ENCODE measurements around the gene ATP2B2. TPM values are rescaled to one million over a fixed set of nuclear protein-coding genes. Genes with fewer than 3 reads are reported as not detected.

The ATP2B2 gene
- total and polyA plus RNA-seq, 2 experiments from 2014 or later: 0.42 to 0.63 TPM

DNA sequence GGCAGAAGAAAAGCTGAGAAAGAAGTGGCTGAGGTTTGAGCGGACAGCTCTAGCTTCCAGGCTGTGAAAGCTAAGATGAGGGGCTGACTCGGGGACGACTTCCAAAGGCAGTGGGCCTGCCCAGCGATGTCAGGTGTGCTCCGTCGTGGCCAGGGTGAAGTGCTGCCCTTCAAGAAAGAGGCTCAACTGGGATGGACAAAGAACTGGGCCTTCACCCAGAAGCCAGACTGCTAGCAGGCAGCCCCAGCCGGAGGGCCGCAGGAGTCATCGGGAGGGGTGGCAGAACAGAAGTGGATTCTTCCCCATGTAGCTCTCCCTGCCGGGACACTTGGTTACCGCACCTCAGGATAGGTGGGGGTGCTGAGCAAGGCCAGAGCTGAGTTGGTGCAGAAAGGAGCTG, 171.3 kb downstream of the ATP2B2 start:
- Histone ChIP-seq H4K20me1 (replicated peaks; ENCODE audit: insufficient read depth) (no peaks in the 10 kb centered on the region), H3K79me2 (replicated peaks; ENCODE audit: insufficient read depth) (no peaks in the 10 kb centered on the region), H3K4me2 (no peak overlapping the region), H3K27ac (ENCODE audit: low read depth) (no peak overlapping the region), H3K4me3 (no peak overlapping the region), H2AFZ (peak overlapping the region; percentile 32; the same call in 1 of the 2 replicates), H3F3A (replicated peaks; ENCODE audit: low read depth) (no peaks in the 10 kb centered on the region), H3K9me2 (ENCODE audit: insufficient read depth) (no peaks in the 10 kb centered on the region), H3K36me3 (ENCODE audit: insufficient read depth) (no peaks in the 10 kb centered on the region), H3K4me1 (ENCODE audit: insufficient read depth) (no peaks in the 10 kb centered on the region), H3K27me3 (ENCODE audit: insufficient read depth) (no peaks in the 10 kb centered on the region)
- DNase-seq (ENCODE audit: low spot score): no peak
- Mint-ChIP-seq H3K36me3 (ENCODE audit: low read depth) (no peaks in the 10 kb centered on the region; the same call in 2 of the 3 replicates), H3K4me3 (no peak overlapping the region), H3K9me3 (no peaks in the 10 kb centered on the region), H3K4me1 (peaks cover 7% of the 10 kb centered on the region; the same call in 1 of the 3 replicates), H3K27ac (no peak overlapping the region), H3K27me3 (ENCODE audit: insufficient read depth, low read depth, poor library complexity) (peaks cover 2% of the 10 kb centered on the region)
- TF ChIP-seq CREB1 (CRISPR knock-in tag; IDR thresholded peaks at IDR 0.05; ENCODE audit: low read depth) (no peak), ZNF331 (CRISPR knock-in tag; IDR thresholded peaks at IDR 0.05; ENCODE audit: low read depth) (no peak), NANOG (IDR thresholded peaks at IDR 0.05; ENCODE audit: borderline replicate concordance) (no peak), STAT1 (IDR thresholded peaks at IDR 0.05; ENCODE audit: unreplicated experiment) (no peak)
- peak; percentile 22 for ATAC-seq

DNA sequence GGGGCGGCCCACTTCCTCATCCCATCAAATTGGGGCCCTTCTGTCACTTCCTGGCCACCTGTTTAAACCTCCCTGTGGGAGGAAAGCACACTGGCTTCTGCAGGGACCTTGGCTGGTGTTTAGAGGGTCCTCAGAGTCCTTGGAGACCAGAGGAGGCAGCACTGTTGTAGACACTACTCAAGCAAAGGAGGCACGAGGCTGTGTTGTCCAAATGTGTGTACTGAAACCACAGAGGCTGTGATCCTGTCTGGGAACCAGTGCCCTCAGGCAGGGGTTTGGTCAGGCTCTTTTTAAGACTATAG, 172.1 kb downstream of the ATP2B2 start:
- Histone ChIP-seq H3K4me3 (no peak overlapping the region), H2AFZ (no peak overlapping the region), H3K27ac (ENCODE audit: low read depth) (no peak overlapping the region), H3K4me1 (ENCODE audit: insufficient read depth) (no peaks in the 10 kb centered on the region), H3F3A (replicated peaks; ENCODE audit: low read depth) (no peaks in the 10 kb centered on the region), H3K4me2 (no peak overlapping the region), H3K27me3 (ENCODE audit: insufficient read depth) (no peaks in the 10 kb centered on the region), H3K9me2 (ENCODE audit: insufficient read depth) (no peaks in the 10 kb centered on the region), H3K36me3 (ENCODE audit: insufficient read depth) (no peaks in the 10 kb centered on the region), H4K20me1 (replicated peaks; ENCODE audit: insufficient read depth) (no peaks in the 10 kb centered on the region), H3K79me2 (replicated peaks; ENCODE audit: insufficient read depth) (no peaks in the 10 kb centered on the region)
- DNase-seq (ENCODE audit: low spot score): no peak
- H3K27ac Mint-ChIP-seq: 0 out of 2 replicates have a peak overlapping the region, but pooled peaks have one; percentile 54
- H3K36me3 Mint-ChIP-seq (ENCODE audit: low read depth): no peaks in the 10 kb centered on the region; the same call in 2 of the 3 replicates
- H3K4me1 Mint-ChIP-seq: peaks cover 7% of the 10 kb centered on the region; the same call in 1 of the 3 replicates
- no peak for ATAC-seq
- no peak overlapping the region for H3K4me3 Mint-ChIP-seq
- H3K27me3 Mint-ChIP-seq (ENCODE audit: insufficient read depth, low read depth, poor library complexity): peaks cover 8% of the 10 kb centered on the region
- H3K9me3 Mint-ChIP-seq: no peaks in the 10 kb centered on the region
- TF ChIP-seq CREB1 (CRISPR knock-in tag; IDR thresholded peaks at IDR 0.05; ENCODE audit: low read depth): no peak

DNA sequence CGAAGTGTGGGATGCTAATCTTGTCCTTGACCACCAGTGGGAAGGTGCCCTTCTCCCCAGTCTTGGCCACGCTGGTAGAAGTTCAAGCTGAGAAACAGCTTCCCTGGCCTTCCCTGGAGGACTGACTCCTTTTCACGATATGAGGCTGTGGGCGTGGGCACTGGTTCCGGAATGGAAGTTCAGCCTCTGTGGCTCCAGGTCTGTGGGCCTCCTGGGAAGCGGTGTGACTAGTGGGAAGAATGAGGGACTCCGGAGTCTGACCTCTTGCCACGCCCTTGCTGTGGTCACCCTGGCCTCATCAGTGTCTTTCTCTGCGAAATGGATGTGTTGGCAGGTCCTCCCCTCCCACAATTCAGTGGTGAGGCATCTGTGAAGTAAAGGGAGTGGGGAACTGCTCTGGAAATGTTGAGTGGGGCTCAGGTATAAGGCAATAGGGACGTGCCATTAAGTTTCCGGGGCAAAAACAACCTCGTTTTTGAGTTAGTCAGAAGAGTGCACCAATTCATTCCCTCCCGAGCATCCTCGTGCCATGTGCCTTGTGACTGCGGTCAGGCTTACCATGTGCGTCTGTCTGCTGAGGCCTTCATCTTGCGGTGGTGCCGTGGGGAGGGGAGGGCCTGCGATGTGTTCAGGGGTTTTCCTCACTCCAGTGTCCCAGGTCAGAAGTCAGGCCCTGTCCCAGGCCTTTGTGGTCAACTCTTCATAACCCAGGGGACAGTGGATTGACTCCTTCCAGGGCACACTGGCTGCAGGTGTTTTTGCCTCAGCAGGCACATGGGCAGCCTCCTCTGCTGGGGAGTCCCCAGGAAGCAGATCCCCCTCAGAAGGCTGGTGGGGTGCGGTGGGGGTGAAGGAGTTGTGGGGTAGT, 172.7 kb downstream of the ATP2B2 start:
- Mint-ChIP-seq H3K9me3 (no peaks in the 10 kb centered on the region), H3K4me1 (peaks cover 7% of the 10 kb centered on the region; the same call in 1 of the 3 replicates), H3K27ac (no peak overlapping the region), H3K27me3 (ENCODE audit: insufficient read depth, low read depth, poor library complexity) (peaks cover 8% of the 10 kb centered on the region), H3K4me3 (no peak overlapping the region), H3K36me3 (ENCODE audit: low read depth) (no peaks in the 10 kb centered on the region)
- Histone ChIP-seq H3K79me2 (replicated peaks; ENCODE audit: insufficient read depth) (no peaks in the 10 kb centered on the region), H3K9me2 (ENCODE audit: insufficient read depth) (no peaks in the 10 kb centered on the region), H3K4me2 (no peak overlapping the region), H2AFZ (no peak overlapping the region; the same call in 1 of the 2 replicates), H3K36me3 (ENCODE audit: insufficient read depth) (no peaks in the 10 kb centered on the region), H3K27me3 (ENCODE audit: insufficient read depth) (no peaks in the 10 kb centered on the region), H3F3A (replicated peaks; ENCODE audit: low read depth) (no peaks in the 10 kb centered on the region), H3K4me3 (no peak overlapping the region), H3K27ac (ENCODE audit: low read depth) (no peak overlapping the region), H4K20me1 (replicated peaks; ENCODE audit: insufficient read depth) (no peaks in the 10 kb centered on the region), H3K4me1 (ENCODE audit: insufficient read depth) (no peaks in the 10 kb centered on the region)
- ATAC-seq (no peak), DNase-seq (ENCODE audit: low spot score) (no peak)
- TF ChIP-seq NANOG (IDR thresholded peaks at IDR 0.05; ENCODE audit: borderline replicate concordance) (no peak), POLR2AphosphoS5 (IDR thresholded peaks at IDR 0.05; ENCODE audit: low read depth) (no peak), EZH2phosphoT487 (IDR thresholded peaks at IDR 0.05; ENCODE audit: unreplicated experiment) (no peak), JUNB (IDR thresholded peaks at IDR 0.05; ENCODE audit: unreplicated experiment) (no peak), CREB1 (CRISPR knock-in tag; IDR thresholded peaks at IDR 0.05; ENCODE audit: low read depth) (no peak), ZNF114 (CRISPR knock-in tag; IDR thresholded peaks at IDR 0.05) (no peak), ZNF331 (CRISPR knock-in tag; IDR thresholded peaks at IDR 0.05; ENCODE audit: low read depth) (no peak), EZH2 (IDR thresholded peaks at IDR 0.05; ENCODE audit: low read depth, unreplicated experiment) (no peak), STAT1 (IDR thresholded peaks at IDR 0.05; ENCODE audit: unreplicated experiment) (no peak)
- TF ChIP-seq, protein P1, sequence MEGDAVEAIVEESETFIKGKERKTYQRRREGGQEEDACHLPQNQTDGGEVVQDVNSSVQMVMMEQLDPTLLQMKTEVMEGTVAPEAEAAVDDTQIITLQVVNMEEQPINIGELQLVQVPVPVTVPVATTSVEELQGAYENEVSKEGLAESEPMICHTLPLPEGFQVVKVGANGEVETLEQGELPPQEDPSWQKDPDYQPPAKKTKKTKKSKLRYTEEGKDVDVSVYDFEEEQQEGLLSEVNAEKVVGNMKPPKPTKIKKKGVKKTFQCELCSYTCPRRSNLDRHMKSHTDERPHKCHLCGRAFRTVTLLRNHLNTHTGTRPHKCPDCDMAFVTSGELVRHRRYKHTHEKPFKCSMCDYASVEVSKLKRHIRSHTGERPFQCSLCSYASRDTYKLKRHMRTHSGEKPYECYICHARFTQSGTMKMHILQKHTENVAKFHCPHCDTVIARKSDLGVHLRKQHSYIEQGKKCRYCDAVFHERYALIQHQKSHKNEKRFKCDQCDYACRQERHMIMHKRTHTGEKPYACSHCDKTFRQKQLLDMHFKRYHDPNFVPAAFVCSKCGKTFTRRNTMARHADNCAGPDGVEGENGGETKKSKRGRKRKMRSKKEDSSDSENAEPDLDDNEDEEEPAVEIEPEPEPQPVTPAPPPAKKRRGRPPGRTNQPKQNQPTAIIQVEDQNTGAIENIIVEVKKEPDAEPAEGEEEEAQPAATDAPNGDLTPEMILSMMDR (conservative IDR thresholded peaks at IDR 0.05; ENCODE audit: low read depth in 2 of 2): no peak
- TF ChIP-seq, protein P2, sequence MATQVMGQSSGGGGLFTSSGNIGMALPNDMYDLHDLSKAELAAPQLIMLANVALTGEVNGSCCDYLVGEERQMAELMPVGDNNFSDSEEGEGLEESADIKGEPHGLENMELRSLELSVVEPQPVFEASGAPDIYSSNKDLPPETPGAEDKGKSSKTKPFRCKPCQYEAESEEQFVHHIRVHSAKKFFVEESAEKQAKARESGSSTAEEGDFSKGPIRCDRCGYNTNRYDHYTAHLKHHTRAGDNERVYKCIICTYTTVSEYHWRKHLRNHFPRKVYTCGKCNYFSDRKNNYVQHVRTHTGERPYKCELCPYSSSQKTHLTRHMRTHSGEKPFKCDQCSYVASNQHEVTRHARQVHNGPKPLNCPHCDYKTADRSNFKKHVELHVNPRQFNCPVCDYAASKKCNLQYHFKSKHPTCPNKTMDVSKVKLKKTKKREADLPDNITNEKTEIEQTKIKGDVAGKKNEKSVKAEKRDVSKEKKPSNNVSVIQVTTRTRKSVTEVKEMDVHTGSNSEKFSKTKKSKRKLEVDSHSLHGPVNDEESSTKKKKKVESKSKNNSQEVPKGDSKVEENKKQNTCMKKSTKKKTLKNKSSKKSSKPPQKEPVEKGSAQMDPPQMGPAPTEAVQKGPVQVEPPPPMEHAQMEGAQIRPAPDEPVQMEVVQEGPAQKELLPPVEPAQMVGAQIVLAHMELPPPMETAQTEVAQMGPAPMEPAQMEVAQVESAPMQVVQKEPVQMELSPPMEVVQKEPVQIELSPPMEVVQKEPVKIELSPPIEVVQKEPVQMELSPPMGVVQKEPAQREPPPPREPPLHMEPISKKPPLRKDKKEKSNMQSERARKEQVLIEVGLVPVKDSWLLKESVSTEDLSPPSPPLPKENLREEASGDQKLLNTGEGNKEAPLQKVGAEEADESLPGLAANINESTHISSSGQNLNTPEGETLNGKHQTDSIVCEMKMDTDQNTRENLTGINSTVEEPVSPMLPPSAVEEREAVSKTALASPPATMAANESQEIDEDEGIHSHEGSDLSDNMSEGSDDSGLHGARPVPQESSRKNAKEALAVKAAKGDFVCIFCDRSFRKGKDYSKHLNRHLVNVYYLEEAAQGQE (IDR thresholded peaks at IDR 0.05; ENCODE audit: unreplicated experiment): no peak
- TF ChIP-seq, protein P3, sequence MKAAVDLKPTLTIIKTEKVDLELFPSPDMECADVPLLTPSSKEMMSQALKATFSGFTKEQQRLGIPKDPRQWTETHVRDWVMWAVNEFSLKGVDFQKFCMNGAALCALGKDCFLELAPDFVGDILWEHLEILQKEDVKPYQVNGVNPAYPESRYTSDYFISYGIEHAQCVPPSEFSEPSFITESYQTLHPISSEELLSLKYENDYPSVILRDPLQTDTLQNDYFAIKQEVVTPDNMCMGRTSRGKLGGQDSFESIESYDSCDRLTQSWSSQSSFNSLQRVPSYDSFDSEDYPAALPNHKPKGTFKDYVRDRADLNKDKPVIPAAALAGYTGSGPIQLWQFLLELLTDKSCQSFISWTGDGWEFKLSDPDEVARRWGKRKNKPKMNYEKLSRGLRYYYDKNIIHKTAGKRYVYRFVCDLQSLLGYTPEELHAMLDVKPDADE (IDR thresholded peaks at IDR 0.05): no peak

Data from GM23338 (cell line).